ENCODE measurements around the gene DDOST.
A peak's percentile ranks its signal among the peaks of the same experiment; 100 is the strongest.

The DDOST gene

GRCh38 chr1:20644416-20644815 lies 16.8 kb downstream of the DDOST start:
- no peak overlapping the region for H3K27ac ChIP-seq
- no peak for TF ChIP-seq CTCF (conservative IDR thresholded peaks at IDR 0.05)

GRCh38 chr1:20643080-20643479 lies 18.1 kb downstream of the DDOST start:
- H3K27ac ChIP-seq = no peak overlapping the region
- TF ChIP-seq CTCF (conservative IDR thresholded peaks at IDR 0.05) = no peak

GRCh38 chr1:20641975-20642374 lies 19.2 kb downstream of the DDOST start:
- TF ChIP-seq CTCF (conservative IDR thresholded peaks at IDR 0.05) = no peak
- H3K27ac ChIP-seq = no peak overlapping the region

GRCh38 chr1:20640183-20640597 lies 21.0 kb downstream of the DDOST start:
- TF ChIP-seq CTCF (conservative IDR thresholded peaks at IDR 0.05) = peak; percentile 90
- no peak overlapping the region for H3K27ac ChIP-seq

- TF ChIP-seq CTCF (conservative IDR thresholded peaks at IDR 0.05) = no peak
- H3K27ac ChIP-seq = no peak overlapping the region
These were observed 24.3 kb downstream of the DDOST start for GRCh38 chr1:20636785-20637347.

GRCh38 chr1:20634594-20635084 lies 26.5 kb downstream of the DDOST start:
- no peak for TF ChIP-seq CTCF (conservative IDR thresholded peaks at IDR 0.05)
- peak overlapping the region; percentile 87 for H3K27ac ChIP-seq

GRCh38 chr1:20634065-20634593 lies 27.0 kb downstream of the DDOST start:
- TF ChIP-seq CTCF (conservative IDR thresholded peaks at IDR 0.05) = no peak
- peak overlapping the region; percentile 87 for H3K27ac ChIP-seq

All from VCaP (cell line).